SK-N-SH (cell line): ENCODE results near the gene ARHGAP15. TPM values are rescaled to one million over a fixed set of nuclear protein-coding genes. Genes with fewer than 3 reads are reported as not detected.

ENCODE experiments used
- CTCF ChIA-PET: fragments of 300-600, 350-600 bp; formaldehyde crosslinking; extraction: SDS; loops from one replicate; lab custom pipeline; 2021; lab: Yijun Ruan, JAX
- POLR2A ChIA-PET: fragments of 350-600 bp; sonication (Branson Sonifier 250); formaldehyde crosslinking; extraction: SDS; loops from one replicate; lab custom pipeline; 2020; ENCODE audit warnings: antibody characterized with exemption, inconsistent platforms; lab: Yijun Ruan, JAX
- DNase-seq: peaks from one replicate; pipeline ENCODE4 v3.0.0; 2012
- H2AFZ ChIP-seq: fragments of 200-600 bp; sonication (generic); 2 replicates; pipeline ENCODE4 v1.8.1; 2016; ENCODE audit warnings: antibody characterized with exemption, mild to moderate bottlenecking, low read depth
- H3F3A ChIP-seq: fragments of 200-600 bp; sonication (generic); replicated peaks from 2 replicates; pipeline ENCODE3; 2016; ENCODE audit warnings: antibody characterized with exemption, mild to moderate bottlenecking; ENCODE audit not compliant: insufficient read depth
- H3K27ac ChIP-seq, 2 experiments: fragments of 200-500 bp in 1 of 2; fragments of 200-600 bp in 1 of 2; sonication (Bioruptor generic) in 1 of 2; sonication (generic), shearing (Covaris generic) in 1 of 2; 2 replicates each; pipeline versions ENCODE4 v1.5.1 to v1.6.1; 2014 to 2016; ENCODE audit warnings: low read depth in 2 of 2, inconsistent platforms in 1 of 2, low read length in 1 of 2, mild to moderate bottlenecking in 1 of 2, mixed read lengths in 1 of 2
- H3K27me3 ChIP-seq: fragments of 200-600 bp; sonication (generic), shearing (Covaris generic); 2 replicates; pipeline ENCODE4 v1.6.1; 2016; ENCODE audit warnings: mixed run types; ENCODE audit not compliant: insufficient read depth
- H3K36me3 ChIP-seq, 2 experiments: fragments of 200-500 bp in 1 of 2; fragments of 200-600 bp in 1 of 2; sonication (Bioruptor generic) in 1 of 2; sonication (generic) in 1 of 2; replicated peaks in 1 of 2; 2 replicates each; pipeline versions ENCODE3 to v1.5.1; 2014 to 2016; ENCODE audit warnings: low read length in 1 of 2, mild to moderate bottlenecking in 1 of 2; ENCODE audit not compliant: insufficient read depth in 2 of 2, control insufficient read depth in 1 of 2
- H3K4me1 ChIP-seq, 2 experiments: fragments of 200-500 bp in 1 of 2; fragments of 200-600 bp in 1 of 2; sonication (Bioruptor generic) in 1 of 2; sonication (generic), shearing (Covaris generic) in 1 of 2; 2 replicates each; pipeline versions ENCODE4 v1.5.1 to v1.6.1; 2014 to 2016; ENCODE audit warnings: low read depth in 1 of 2, low read length in 1 of 2, mixed run types in 1 of 2; ENCODE audit not compliant: insufficient read depth in 2 of 2, control insufficient read depth in 1 of 2
- H3K4me2 ChIP-seq: fragments of 200-600 bp; sonication (generic), shearing (Covaris generic); 2 replicates; pipeline ENCODE4 v1.6.1; 2017; ENCODE audit warnings: mixed run types
- H3K4me3 ChIP-seq, 2 experiments: fragments of 200-500 bp in 1 of 2; fragments of 200-600 bp in 1 of 2; sonication (Bioruptor generic) in 1 of 2; sonication (generic), shearing (Covaris generic) in 1 of 2; 2 replicates each; pipeline versions ENCODE4 v1.5.1 to v1.8.1; 2014 to 2016; ENCODE audit warnings: low read depth in 2 of 2, inconsistent platforms in 1 of 2, low read length in 1 of 2, mild to moderate bottlenecking in 1 of 2, mixed read lengths in 1 of 2, moderate library complexity in 1 of 2
- H3K79me2 ChIP-seq: fragments of 200-600 bp; sonication (generic); 2 replicates; pipeline ENCODE4 v1.8.1; 2017; ENCODE audit warnings: mild to moderate bottlenecking; ENCODE audit not compliant: insufficient read depth
- H3K9ac ChIP-seq: fragments of 200-600 bp; sonication (generic); 2 replicates; pipeline ENCODE4 v1.6.1; 2017; ENCODE audit warnings: mixed run types
- H3K9me2 ChIP-seq: fragments of 200-600 bp; sonication (generic); 2 replicates; pipeline ENCODE4 v1.6.1; 2017; ENCODE audit warnings: mixed run types
- H3K9me3 ChIP-seq: fragments of 200-600 bp; sonication (generic); 2 replicates; pipeline ENCODE4 v1.6.1; 2017; ENCODE audit warnings: mixed run types, mild to moderate bottlenecking, moderate library complexity
- H4K20me1 ChIP-seq: fragments of 200-600 bp; sonication (generic); 2 replicates; pipeline ENCODE4 v1.6.1; 2017; ENCODE audit warnings: mild to moderate bottlenecking, mixed run types; ENCODE audit not compliant: insufficient read depth
- ELF1 ChIP-seq: IDR thresholded peaks from 2 replicates; pipeline ENCODE4 v1.4.0; 2012
- EZH2phosphoT487 ChIP-seq: fragments of 200-600 bp; sonication (generic); IDR thresholded peaks from 2 replicates; pipeline ENCODE4 v1.6.1; 2017; ENCODE audit warnings: low read depth, mixed run types, mild to moderate bottlenecking, antibody characterized with exemption, moderate library complexity, borderline replicate concordance
- FOSL2 ChIP-seq: IDR thresholded peaks from 2 replicates; pipeline ENCODE4 v1.4.0; 2012; ENCODE audit warnings: low read depth, mild to moderate bottlenecking, moderate library complexity, borderline replicate concordance
- FOXJ3 ChIP-seq: sonication (generic); formaldehyde crosslinking; IDR thresholded peaks from 2 replicates; pipeline ENCODE4 v1.5.1; 2020; ENCODE audit warnings: mild to moderate bottlenecking, missing genetic modification reagents
- FOXM1 ChIP-seq: IDR thresholded peaks from 2 replicates; pipeline ENCODE4 v1.4.0; 2012; ENCODE audit warnings: low read depth, mild to moderate bottlenecking
- GABPA ChIP-seq: IDR thresholded peaks from 2 replicates; pipeline ENCODE4 v1.4.0; 2012; ENCODE audit warnings: low read depth, mild to moderate bottlenecking
- MXI1 ChIP-seq: IDR thresholded peaks from 2 replicates; pipeline ENCODE4 v1.6.1; 2012; ENCODE audit warnings: mild to moderate bottlenecking, low read depth, low read length, improper control_type of control experiment
- RAD21 ChIP-seq: IDR thresholded peaks from 2 replicates; pipeline ENCODE4 v1.6.1; 2012; ENCODE audit warnings: mild to moderate bottlenecking, low read length
- RCOR1 ChIP-seq: fragments of 150-350 bp; IDR thresholded peaks from 2 replicates; pipeline ENCODE4 v1.6.1; 2017; ENCODE audit warnings: antibody characterized with exemption, low read length
- RFX5 ChIP-seq: IDR thresholded peaks from 2 replicates; pipeline ENCODE4 v1.6.1; 2012; ENCODE audit warnings: mild to moderate bottlenecking, improper control_type of control experiment, low read length
- SIN3A ChIP-seq: IDR thresholded peaks from 2 replicates; pipeline ENCODE4 v1.6.1; 2012; ENCODE audit warnings: low read depth, mild to moderate bottlenecking, low read length, moderate library complexity, borderline replicate concordance
- TAF1 ChIP-seq: IDR thresholded peaks from 2 replicates; pipeline ENCODE4 v1.6.1; 2012; ENCODE audit warnings: low read depth, mild to moderate bottlenecking, low read length, moderate library complexity, borderline replicate concordance
- YY1 ChIP-seq: IDR thresholded peaks from 2 replicates; pipeline ENCODE4 v1.4.0; 2012; ENCODE audit warnings: low read depth, mild to moderate bottlenecking
- WGBS: methylation state at CpG from one replicate; pipeline ENCODE4 v1.1.6; 2017; ENCODE audit warnings: low lambda C conversion rate; 5-methylcytosine and 5-hydroxymethylcytosine counted together
- polyA plus RNA-seq, 3 experiments: library from polyadenylated mRNA; depleted of rRNA; stranded (reverse); fragments of >200 nt; gene quantifications; 2 replicates each; pipeline ENCODE4 v1.2.3, GENCODE V29; 2012
- TF ChIP-seq, protein P1 (sequence below): IDR thresholded peaks from 2 replicates; pipeline ENCODE4 v1.4.0; 2012; ENCODE audit warnings: low read depth, borderline replicate concordance
- TF ChIP-seq, protein P2 (sequence below): IDR thresholded peaks from 2 replicates; pipeline ENCODE4; 2012
- TF ChIP-seq, protein P3 (sequence below): IDR thresholded peaks from 2 replicates; pipeline ENCODE4 v1.4.0; 2012; ENCODE audit warnings: low read depth
- TF ChIP-seq, protein P4 (sequence below): IDR thresholded peaks from 2 replicates; pipeline ENCODE4 v1.6.1; 2012; ENCODE audit warnings: mild to moderate bottlenecking, low read depth, low read length, moderate library complexity

ARHGAP15 gene
- polyA plus RNA-seq, 1 of the 3 experiments (the other 2 are of a cell fraction): not detected

DNA sequence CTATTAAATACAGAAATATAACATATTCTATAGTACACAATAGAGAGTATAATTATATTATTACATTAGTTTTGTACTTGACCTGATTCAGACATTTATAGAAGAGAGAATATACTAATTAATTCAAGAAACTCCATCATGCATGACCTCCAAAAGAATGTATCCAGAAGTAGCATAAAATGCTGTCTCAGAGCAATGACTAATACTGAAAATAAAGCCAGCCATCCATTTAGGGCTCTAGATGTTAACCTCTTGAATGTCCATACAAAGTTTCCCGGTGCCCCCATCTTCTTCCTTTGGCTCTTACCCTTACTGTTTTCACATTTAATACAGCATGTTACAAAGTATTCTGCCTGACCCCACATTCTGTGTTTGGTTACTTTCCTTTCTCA lies 102.0 kb downstream of the ARHGAP15 start (continued):
- TF ChIP-seq FOXJ3 (CRISPR knock-in tag): no peak
- no peak for TF ChIP-seq RCOR1
- no peak for TF ChIP-seq ELF1
- TF ChIP-seq RAD21: no peak
- TF ChIP-seq, all 33 proteins: peak for 0

DNA sequence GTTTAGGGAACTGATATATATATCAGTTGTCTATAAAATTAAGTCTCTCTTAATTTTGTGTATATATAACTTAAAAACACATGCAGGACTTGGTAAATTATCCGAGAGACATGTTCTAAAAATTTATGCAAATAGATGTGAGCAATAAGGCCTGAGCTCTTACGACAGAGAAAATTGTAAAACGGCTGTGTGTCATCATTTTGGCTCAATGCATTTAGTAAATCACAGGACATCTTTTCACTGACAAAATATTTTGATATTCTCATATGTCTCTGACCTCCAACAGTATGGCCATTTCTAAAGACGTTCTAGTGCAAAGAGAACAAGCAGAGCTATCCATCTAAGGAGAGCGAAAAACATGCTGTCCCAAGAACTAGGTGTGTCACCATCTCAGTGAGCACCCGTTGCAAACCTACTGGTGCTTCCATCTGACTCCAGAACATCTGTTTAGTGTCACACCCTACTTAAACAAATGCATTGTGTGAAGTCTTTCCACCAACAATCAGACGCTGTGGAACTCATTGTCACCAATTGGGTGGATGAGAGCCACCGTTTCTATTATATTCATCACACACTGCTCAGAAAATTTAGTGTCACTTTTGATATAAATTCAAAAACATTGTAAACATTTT lies 108.0 kb downstream of the ARHGAP15 start:
- Histone ChIP-seq H3K27ac (no peak overlapping the region), H3K9ac (no peak overlapping the region), H3K27me3 (no peaks in the 10 kb centered on the region), H3K4me1 (no peaks in the 10 kb centered on the region), H3K9me3 (no peaks in the 10 kb centered on the region), H2AFZ (no peak overlapping the region), H3K9me2 (no peaks in the 10 kb centered on the region), H3K36me3 (no peaks in the 10 kb centered on the region), H3K4me3 (no peak overlapping the region), H4K20me1 (no peaks in the 10 kb centered on the region), H3F3A (no peaks in the 10 kb centered on the region), H3K4me2 (no peak overlapping the region), H3K79me2 (no peaks in the 10 kb centered on the region)
- no peak for DNase-seq
- CTCF ChIA-PET: no interaction called here
- POLR2A ChIA-PET: no interaction called here
- no peak for TF ChIP-seq EZH2phosphoT487
- TF ChIP-seq GABPA: no peak
- TF ChIP-seq SIN3A: no peak
- TF ChIP-seq, protein P1, sequence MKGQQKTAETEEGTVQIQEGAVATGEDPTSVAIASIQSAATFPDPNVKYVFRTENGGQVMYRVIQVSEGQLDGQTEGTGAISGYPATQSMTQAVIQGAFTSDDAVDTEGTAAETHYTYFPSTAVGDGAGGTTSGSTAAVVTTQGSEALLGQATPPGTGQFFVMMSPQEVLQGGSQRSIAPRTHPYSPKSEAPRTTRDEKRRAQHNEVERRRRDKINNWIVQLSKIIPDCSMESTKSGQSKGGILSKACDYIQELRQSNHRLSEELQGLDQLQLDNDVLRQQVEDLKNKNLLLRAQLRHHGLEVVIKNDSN: no peak
- no peak for TF ChIP-seq MXI1
- TF ChIP-seq FOSL2: no peak
- no peak for TF ChIP-seq TAF1
- no peak for TF ChIP-seq YY1
- no peak for TF ChIP-seq FOXJ3 (CRISPR knock-in tag)
- no peak for TF ChIP-seq FOXM1
- TF ChIP-seq, protein P2, sequence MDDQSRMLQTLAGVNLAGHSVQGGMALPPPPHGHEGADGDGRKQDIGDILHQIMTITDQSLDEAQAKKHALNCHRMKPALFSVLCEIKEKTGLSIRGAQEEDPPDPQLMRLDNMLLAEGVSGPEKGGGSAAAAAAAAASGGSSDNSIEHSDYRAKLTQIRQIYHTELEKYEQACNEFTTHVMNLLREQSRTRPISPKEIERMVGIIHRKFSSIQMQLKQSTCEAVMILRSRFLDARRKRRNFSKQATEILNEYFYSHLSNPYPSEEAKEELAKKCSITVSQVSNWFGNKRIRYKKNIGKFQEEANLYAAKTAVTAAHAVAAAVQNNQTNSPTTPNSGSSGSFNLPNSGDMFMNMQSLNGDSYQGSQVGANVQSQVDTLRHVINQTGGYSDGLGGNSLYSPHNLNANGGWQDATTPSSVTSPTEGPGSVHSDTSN: no peak
- TF ChIP-seq, protein P3, sequence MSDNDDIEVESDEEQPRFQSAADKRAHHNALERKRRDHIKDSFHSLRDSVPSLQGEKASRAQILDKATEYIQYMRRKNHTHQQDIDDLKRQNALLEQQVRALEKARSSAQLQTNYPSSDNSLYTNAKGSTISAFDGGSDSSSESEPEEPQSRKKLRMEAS: no peak
- TF ChIP-seq, protein P4, sequence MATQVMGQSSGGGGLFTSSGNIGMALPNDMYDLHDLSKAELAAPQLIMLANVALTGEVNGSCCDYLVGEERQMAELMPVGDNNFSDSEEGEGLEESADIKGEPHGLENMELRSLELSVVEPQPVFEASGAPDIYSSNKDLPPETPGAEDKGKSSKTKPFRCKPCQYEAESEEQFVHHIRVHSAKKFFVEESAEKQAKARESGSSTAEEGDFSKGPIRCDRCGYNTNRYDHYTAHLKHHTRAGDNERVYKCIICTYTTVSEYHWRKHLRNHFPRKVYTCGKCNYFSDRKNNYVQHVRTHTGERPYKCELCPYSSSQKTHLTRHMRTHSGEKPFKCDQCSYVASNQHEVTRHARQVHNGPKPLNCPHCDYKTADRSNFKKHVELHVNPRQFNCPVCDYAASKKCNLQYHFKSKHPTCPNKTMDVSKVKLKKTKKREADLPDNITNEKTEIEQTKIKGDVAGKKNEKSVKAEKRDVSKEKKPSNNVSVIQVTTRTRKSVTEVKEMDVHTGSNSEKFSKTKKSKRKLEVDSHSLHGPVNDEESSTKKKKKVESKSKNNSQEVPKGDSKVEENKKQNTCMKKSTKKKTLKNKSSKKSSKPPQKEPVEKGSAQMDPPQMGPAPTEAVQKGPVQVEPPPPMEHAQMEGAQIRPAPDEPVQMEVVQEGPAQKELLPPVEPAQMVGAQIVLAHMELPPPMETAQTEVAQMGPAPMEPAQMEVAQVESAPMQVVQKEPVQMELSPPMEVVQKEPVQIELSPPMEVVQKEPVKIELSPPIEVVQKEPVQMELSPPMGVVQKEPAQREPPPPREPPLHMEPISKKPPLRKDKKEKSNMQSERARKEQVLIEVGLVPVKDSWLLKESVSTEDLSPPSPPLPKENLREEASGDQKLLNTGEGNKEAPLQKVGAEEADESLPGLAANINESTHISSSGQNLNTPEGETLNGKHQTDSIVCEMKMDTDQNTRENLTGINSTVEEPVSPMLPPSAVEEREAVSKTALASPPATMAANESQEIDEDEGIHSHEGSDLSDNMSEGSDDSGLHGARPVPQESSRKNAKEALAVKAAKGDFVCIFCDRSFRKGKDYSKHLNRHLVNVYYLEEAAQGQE: no peak
- TF ChIP-seq RFX5: no peak
- 36% methylated on average over 8 of the region's 8 CpGs for WGBS
